CD4-positive, alpha-beta T cell (primary cell): Measurements from ENCODE around the gene TICRR. TPM values are rescaled to one million over a fixed set of nuclear protein-coding genes. Genes with fewer than 3 reads are reported as not detected.

Experiments used
- ATAC-seq: fragments of 200-7000 bp; cut with Tn5 transposase; one replicate; pipeline ENCODE4 v1.10.0; 2022; ENCODE audit warnings: mild to moderate bottlenecking; ENCODE audit not compliant: poor library complexity
- CTCF ChIA-PET: fragments of 350-600 bp; sonication (Branson Sonifier 250); formaldehyde crosslinking; loops from one replicate; lab custom pipeline; 2021; ENCODE audit warnings: antibody characterized with exemption, inconsistent platforms; lab: Charles Lee
- POLR2A ChIA-PET: fragments of 350-600 bp; sonication (Branson Sonifier 250); formaldehyde crosslinking; loops from one replicate; lab custom pipeline; 2021; ENCODE audit warnings: antibody characterized with exemption, inconsistent platforms; lab: Charles Lee
- DNase-seq, 14 experiments: peaks; one replicate each; pipeline ENCODE4 v3.0.0-alpha.2; 2013 to 2020; ENCODE audit warnings: mixed read lengths in 2 of 14
- H3K27ac ChIP-seq, 2 donors: one replicate each; pipeline versions ENCODE4 v1.5.1 to v1.7.0; 2013; ENCODE audit warnings: low read length in 2 of 2, low read depth in 1 of 2, mild to moderate bottlenecking in 1 of 2
- H3K27me3 ChIP-seq, 2 experiments: 1 replicate in 1 of 2; 2 replicates in 1 of 2; pipeline versions ENCODE4 v1.6.1 to v1.7.0; 2013; ENCODE audit warnings: low read length in 2 of 2, control low read depth in 1 of 2, mild to moderate bottlenecking in 1 of 2, moderate library complexity in 1 of 2; ENCODE audit not compliant: insufficient read depth in 2 of 2, control insufficient read depth in 1 of 2
- H3K36me3 ChIP-seq: one replicate; pipeline ENCODE4 v1.6.1; 2013; ENCODE audit warnings: low read length, control low read depth; ENCODE audit not compliant: insufficient read depth
- H3K4me1 ChIP-seq: one replicate; pipeline ENCODE4 v1.6.1; 2013; ENCODE audit warnings: low read length, control low read depth; ENCODE audit not compliant: insufficient read depth
- H3K4me3 ChIP-seq: one replicate; pipeline ENCODE4 v1.5.1; 2013; ENCODE audit warnings: mild to moderate bottlenecking, low read length, moderate library complexity
- H3K9me3 ChIP-seq, 2 experiments: 1 replicate in 1 of 2; 2 replicates in 1 of 2; pipeline versions ENCODE4 v1.6.1 to v1.7.0; 2013; ENCODE audit warnings: low read length in 2 of 2, mild to moderate bottlenecking in 2 of 2, control low read depth in 1 of 2, moderate library complexity in 1 of 2; ENCODE audit not compliant: control insufficient read depth in 1 of 2, insufficient read depth in 1 of 2
- H3K27ac Mint-ChIP-seq: one replicate; pipeline ENCODE4 v1.8.0; 2020; ENCODE audit warnings: mixed read lengths
- H3K27me3 Mint-ChIP-seq: one replicate; pipeline ENCODE4 v1.8.0; 2021; ENCODE audit warnings: mixed read lengths
- H3K36me3 Mint-ChIP-seq: one replicate; pipeline ENCODE4 v1.8.0; 2021; ENCODE audit warnings: low read depth, mixed read lengths
- H3K4me1 Mint-ChIP-seq: one replicate; pipeline ENCODE4 v1.8.0; 2021; ENCODE audit warnings: low read depth, mixed read lengths
- H3K4me3 Mint-ChIP-seq: one replicate; pipeline ENCODE4 v1.8.0; 2020; ENCODE audit warnings: mild to moderate bottlenecking, mixed read lengths
- H3K9me3 Mint-ChIP-seq: one replicate; pipeline ENCODE4 v1.8.0; 2020; ENCODE audit warnings: mixed read lengths
- CTCF ChIP-seq: fragments of 200-600 bp; IDR thresholded peaks from one replicate; pipeline ENCODE4 v1.8.0; 2022; ENCODE audit warnings: antibody characterized with exemption, mild to moderate bottlenecking
- intact Hi-C, 2 experiments: fragments of 100-400 bp; cut with DNase I in 1 of 2; cut with micrococcal nuclease in 1 of 2; formaldehyde crosslinking; loops; one replicate each; pipeline versions ENCODE4 v1.15.1 to v1.9.0; 2023 to 2025; cut with DNase I, micrococcal nuclease
- total RNA-seq, 174 experiments: library from RNA in 2 of 174; stranded (reverse) in 2 of 174; gene quantifications; one replicate each; pipeline ENCODE4 v1.2.3 and lab custom pipeline; 2021 to 2026

The TICRR gene
- total RNA-seq, 2 experiments from 2014 or later, result 0.05 to 0.06 TPM

GRCh38 chr15:89566621-89567294, 8.5 kb upstream of the TICRR start:
- H3K9me3 Mint-ChIP-seq, result no peaks in the 10 kb centered on the region
- no peaks in the 10 kb centered on the region for H3K36me3 ChIP-seq
- H3K27ac Mint-ChIP-seq, result no peak overlapping the region
- no peak for TF ChIP-seq CTCF
- no peaks in the 10 kb centered on the region for H3K27me3 ChIP-seq
- ATAC-seq (no peak), DNase-seq (no peak)
- H3K4me3 ChIP-seq, result no peak overlapping the region
- peaks cover 43% of the 10 kb centered on the region for H3K27me3 Mint-ChIP-seq
- no peaks in the 10 kb centered on the region for H3K36me3 Mint-ChIP-seq
- intact Hi-C loops, result no loop called here
- H3K4me1 ChIP-seq, result no peaks in the 10 kb centered on the region
- CTCF ChIA-PET, result no interaction called here
- H3K4me3 Mint-ChIP-seq, result no peak overlapping the region
- no peaks in the 10 kb centered on the region for H3K4me1 Mint-ChIP-seq
- POLR2A ChIA-PET, result interaction anchor here (0.6 kb wide), 1 partner anchor 9 kb away, joined by 3 read pairs; the partner anchor contains the start of gene TICRR
- H3K27ac ChIP-seq, result no peak overlapping the region
- no peaks in the 10 kb centered on the region for H3K9me3 ChIP-seq

GRCh38 chr15:89569090-89569745, 6.1 kb upstream of the TICRR start:
- no peaks in the 10 kb centered on the region for H3K36me3 ChIP-seq
- intact Hi-C loops, result no loop called here
- ChIA-PET POLR2A (no interaction called here), CTCF (no interaction called here)
- H3K4me3 ChIP-seq, result no peak overlapping the region
- TF ChIP-seq CTCF, result no peak
- DNase-seq, result no peak
- Mint-ChIP-seq H3K27ac (no peak overlapping the region), H3K27me3 (peaks cover 42% of the 10 kb centered on the region), H3K4me3 (no peak overlapping the region), H3K4me1 (no peaks in the 10 kb centered on the region), H3K36me3 (no peaks in the 10 kb centered on the region), H3K9me3 (no peaks in the 10 kb centered on the region)
- no peaks in the 10 kb centered on the region for H3K27me3 ChIP-seq
- no peak overlapping the region for H3K27ac ChIP-seq
- no peaks in the 10 kb centered on the region for H3K9me3 ChIP-seq
- H3K4me1 ChIP-seq, result no peaks in the 10 kb centered on the region
- ATAC-seq, result no peak

GRCh38 chr15:89575656-89576416, 567 bp downstream of the TICRR start:
- Mint-ChIP-seq H3K4me3 (peak overlapping the region; percentile 91), H3K27ac (no peak overlapping the region), H3K4me1 (peaks cover 5% of the 10 kb centered on the region), H3K27me3 (peaks cover 11% of the 10 kb centered on the region), H3K9me3 (no peaks in the 10 kb centered on the region), H3K36me3 (peaks cover 5% of the 10 kb centered on the region)
- H3K36me3 ChIP-seq, result no peaks in the 10 kb centered on the region
- intact Hi-C loops, result loop anchor here in 1 of 2 experiments (5.0 kb wide), 2 partner anchors 116 to 1109 kb away; partner anchors contain the start of genes MRPL46, MRPS11, PEX11A and WDR93
- TF ChIP-seq CTCF, result no peak
- H3K27ac ChIP-seq, result no peak overlapping the region
- H3K27me3 ChIP-seq, result no peaks in the 10 kb centered on the region
- ATAC-seq (no peak), DNase-seq (peak in 2 of 14 experiments; percentile 13 to 38)
- CTCF ChIA-PET, result interaction anchor here (1.0 kb wide), 1 partner anchor 8 kb away, joined by 4 read pairs; no protein-coding TSS in a partner anchor
- peaks cover 17% of the 10 kb centered on the region for H3K4me1 ChIP-seq
- POLR2A ChIA-PET, result interaction anchor here (0.6 to 1.7 kb wide), 4 partner anchors 9 to 1108 kb away, joined by 3 to 4 read pairs (median 3); partner anchors contain the start of genes MRPL46 and MRPS11
- no peaks in the 10 kb centered on the region for H3K9me3 ChIP-seq
- peak overlapping the region; percentile 68 for H3K4me3 ChIP-seq
